Stomach (tissue), 4 donors: ENCODE data around the gene TDRD12.

Experiments
- CTCF ChIP-seq, 7 experiments: fragments of 450-650 bp in 4 of 7; fragments of 200-600 bp in 3 of 7; sonication (generic) in 3 of 7; IDR thresholded peaks; one replicate each; pipeline ENCODE4 v1.5.1; 2016 to 2019; ENCODE audit warnings: antibody characterized with exemption in 7 of 7, control low read depth in 2 of 7, mild to moderate bottlenecking in 1 of 7
- EP300 ChIP-seq: sonication (generic); formaldehyde crosslinking; IDR thresholded peaks from one replicate; pipeline ENCODE4 v1.6.1; 2017; ENCODE audit warnings: antibody characterized with exemption
- POLR2A ChIP-seq, 4 donors: fragments of 450-650 bp; IDR thresholded peaks; one replicate each; pipeline ENCODE4 v1.6.1; 2016; ENCODE audit warnings: antibody characterized with exemption in 4 of 4, control low read depth in 2 of 4, mild to moderate bottlenecking in 1 of 4, moderate library complexity in 1 of 4

- no peak for TF ChIP-seq CTCF (IDR thresholded peaks at IDR 0.05)
- no peak for TF ChIP-seq POLR2A (IDR thresholded peaks at IDR 0.05)
- no peak for TF ChIP-seq EP300
Observed at GRCh38 chr19:32779082-32779481, 59.5 kb downstream of the TDRD12 start.
